Measurements from ENCODE around the gene MAGI1.
"Not testable (repeated sequence)": the region's sequence is repeated elsewhere in the genome, so short reads cannot be mapped to it uniquely, and the experiment has no call there.

The MAGI1 gene

GRCh38 chr3:65548848-65549625, 489.7 kb downstream of the MAGI1 start:
- no peak for DNase-seq

GRCh38 chr3:65545429-65545828, 493.3 kb downstream of the MAGI1 start:
- no peak for DNase-seq

- not testable (repeated sequence) for DNase-seq
Observed at GRCh38 chr3:65543391-65543790, 495.3 kb downstream of the MAGI1 start.

- peak; percentile 3 for DNase-seq
Observed at GRCh38 chr3:65540666-65541065, 498.1 kb downstream of the MAGI1 start.

GRCh38 chr3:65539616-65540015, 499.1 kb downstream of the MAGI1 start:
- no peak for DNase-seq

- DNase-seq, result no peak
Observed at GRCh38 chr3:65538101-65538500, 500.6 kb downstream of the MAGI1 start.

GRCh38 chr3:65537109-65537508, 501.6 kb downstream of the MAGI1 start:
- no peak for DNase-seq

- DNase-seq, result no peak
Observed at GRCh38 chr3:65535260-65535659, 503.5 kb downstream of the MAGI1 start.

- DNase-seq, result no peak
Observed at GRCh38 chr3:65534805-65535204, 503.9 kb downstream of the MAGI1 start.

- DNase-seq, result no peak
Observed at GRCh38 chr3:65532749-65533148, 506.0 kb downstream of the MAGI1 start.

- DNase-seq, result no peak
Observed at GRCh38 chr3:65532215-65532614, 506.5 kb downstream of the MAGI1 start.

GRCh38 chr3:65531499-65531898, 507.2 kb downstream of the MAGI1 start:
- DNase-seq, result no peak

- no peak for DNase-seq
Observed at GRCh38 chr3:65526656-65527055, 512.1 kb downstream of the MAGI1 start.

- DNase-seq, result no peak
Observed at GRCh38 chr3:65524584-65524983, 514.1 kb downstream of the MAGI1 start.

GRCh38 chr3:65523878-65524277, 514.8 kb downstream of the MAGI1 start:
- DNase-seq, result no peak

GRCh38 chr3:65521032-65521431, 517.7 kb downstream of the MAGI1 start:
- no peak for DNase-seq

- DNase-seq, result no peak
Observed at GRCh38 chr3:65516998-65517397, 521.7 kb downstream of the MAGI1 start.

- not testable (repeated sequence) for DNase-seq
Observed at GRCh38 chr3:65514317-65514716, 524.4 kb downstream of the MAGI1 start.

- DNase-seq, result not testable (repeated sequence)
Observed at GRCh38 chr3:65509423-65509794, 529.3 kb downstream of the MAGI1 start.

GRCh38 chr3:65508750-65509422, 529.8 kb downstream of the MAGI1 start:
- DNase-seq, result no peak

- DNase-seq, result no peak
Observed at GRCh38 chr3:65507437-65507836, 531.3 kb downstream of the MAGI1 start.

GRCh38 chr3:65503776-65504175, 534.9 kb downstream of the MAGI1 start:
- DNase-seq, result no peak

GRCh38 chr3:65502526-65502925, 536.2 kb downstream of the MAGI1 start:
- no peak for DNase-seq
